DOHH2 (cell line): ENCODE results near the gene CTIF.
"Not testable (repeated sequence)": the region's sequence is repeated elsewhere in the genome, so short reads cannot be mapped to it uniquely, and the experiment has no call there.

Source experiments
- H3F3A ChIP-seq: fragments of 200-600 bp; sonication (generic), shearing (Covaris generic); 2 replicates; pipeline ENCODE4 v1.6.0; 2016; ENCODE audit warnings: antibody characterized with exemption, mild to moderate bottlenecking; ENCODE audit not compliant: control insufficient read depth, insufficient read depth
- H3K27ac ChIP-seq: fragments of 200-600 bp; sonication (generic); 2 replicates; pipeline ENCODE4 v1.5.1; 2014; ENCODE audit warnings: low read depth, mild to moderate bottlenecking, low read length, moderate library complexity
- H3K27me3 ChIP-seq: fragments of 200-600 bp; sonication (generic); 2 replicates; pipeline ENCODE4 v1.6.1; 2014; ENCODE audit warnings: mild to moderate bottlenecking, low read length, mixed read lengths; ENCODE audit not compliant: control insufficient read depth
- H3K36me3 ChIP-seq: fragments of 200-600 bp; sonication (generic); 2 replicates; pipeline ENCODE4 v1.6.1; 2014; ENCODE audit warnings: mild to moderate bottlenecking, low read length, moderate library complexity, mixed read lengths; ENCODE audit not compliant: control insufficient read depth
- H3K4me1 ChIP-seq: fragments of 200-600 bp; sonication (generic); 2 replicates; pipeline ENCODE4 v1.6.1; 2014; ENCODE audit warnings: mild to moderate bottlenecking, low read length, mixed read lengths; ENCODE audit not compliant: control insufficient read depth
- H3K4me2 ChIP-seq: fragments of 200-600 bp; sonication (generic); 2 replicates; pipeline ENCODE4 v1.6.0; 2014; ENCODE audit warnings: mild to moderate bottlenecking, low read length, moderate library complexity
- H3K4me3 ChIP-seq: fragments of 200-600 bp; sonication (generic); 2 replicates; pipeline ENCODE4 v1.5.1; 2014; ENCODE audit warnings: mild to moderate bottlenecking, low read length, mixed read lengths
- H3K79me2 ChIP-seq: fragments of 200-600 bp; sonication (generic); 2 replicates; pipeline ENCODE4 v1.6.1; 2014; ENCODE audit warnings: mild to moderate bottlenecking, low read length, mixed read lengths; ENCODE audit not compliant: control insufficient read depth
- H3K9me2 ChIP-seq: fragments of 200-600 bp; sonication (generic); replicated peaks from 2 replicates; pipeline ENCODE4 v1.6.1; 2014; ENCODE audit warnings: mild to moderate bottlenecking, low read length, mixed read lengths; ENCODE audit not compliant: control insufficient read depth
- H3K9me3 ChIP-seq: fragments of 200-600 bp; sonication (generic); 2 replicates; pipeline ENCODE4 v1.6.1; 2014; ENCODE audit warnings: antibody characterized with exemption, low read length, mixed read lengths; ENCODE audit not compliant: control insufficient read depth, insufficient read depth
- H4K20me1 ChIP-seq: fragments of 200-600 bp; sonication (generic); 2 replicates; pipeline ENCODE4 v1.6.0; 2014; ENCODE audit warnings: low read depth, mild to moderate bottlenecking, antibody characterized with exemption, low read length, moderate library complexity; ENCODE audit not compliant: control insufficient read depth, insufficient read depth
- EZH2phosphoT487 ChIP-seq: fragments of 200-600 bp; sonication (generic); IDR thresholded peaks from 2 replicates; pipeline ENCODE4 v1.6.1; 2017; ENCODE audit warnings: borderline replicate concordance, mild to moderate bottlenecking, antibody characterized with exemption, low read length, moderate library complexity, mixed read lengths
- TF ChIP-seq, protein P1 (sequence below): fragments of 200-600 bp; sonication (generic); IDR thresholded peaks from one replicate; pipeline ENCODE4 v1.5.1; 2014; ENCODE audit warnings: antibody characterized with exemption, mild to moderate bottlenecking, low read depth, low read length; ENCODE audit not compliant: poor library complexity, severe bottlenecking

CTIF gene

DNA sequence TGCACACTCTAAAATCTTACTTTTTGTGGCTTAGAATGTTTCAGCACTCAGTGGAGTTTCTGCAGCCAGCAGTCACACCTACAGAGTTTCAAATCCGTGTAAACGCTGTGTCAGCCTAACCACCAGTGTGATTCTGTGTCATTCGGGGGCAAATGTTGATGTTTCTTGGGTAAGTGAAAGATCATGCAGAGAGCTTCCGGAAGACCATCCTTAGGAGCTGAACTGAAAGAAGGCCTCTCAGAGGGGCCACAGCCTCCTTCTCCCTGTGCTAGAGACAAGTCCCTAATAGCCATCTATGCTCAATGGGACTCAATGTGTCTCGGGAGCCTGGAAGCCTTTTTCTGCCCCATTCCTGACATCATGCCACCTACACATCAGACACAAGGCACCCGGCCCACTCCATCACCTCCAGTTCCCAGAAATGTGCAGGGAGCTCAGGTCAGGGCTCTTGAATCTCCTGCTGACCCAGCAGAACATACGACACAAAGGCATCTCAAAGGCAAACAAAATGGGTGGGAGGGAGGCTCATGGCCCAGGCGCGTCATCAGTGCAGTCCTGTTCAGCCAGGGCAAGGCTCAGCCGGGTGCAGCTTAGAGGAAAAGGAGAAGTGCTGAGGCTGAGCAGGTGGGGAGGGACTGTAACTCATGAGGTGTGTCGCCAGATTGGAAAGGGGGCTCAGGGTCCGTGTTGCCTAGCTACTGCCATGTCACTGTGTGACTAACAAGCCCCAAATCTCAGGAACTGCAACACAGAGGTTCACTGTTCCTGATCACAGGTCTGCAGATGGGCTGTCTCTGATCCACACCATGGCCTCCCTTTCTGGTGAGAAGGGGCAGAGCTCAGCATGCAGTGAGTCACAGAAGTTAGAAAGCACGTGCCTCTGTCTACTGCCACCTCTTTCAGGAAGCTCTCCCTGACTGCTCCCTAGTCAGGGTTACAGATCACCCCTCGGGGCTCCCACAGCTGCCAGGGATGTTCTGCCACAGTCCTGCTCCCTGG is 329.9 kb downstream of the CTIF start:
- Histone ChIP-seq H3K27ac (no peak overlapping the region), H3K9me2 (no peaks in the 10 kb centered on the region), H3F3A (no peaks in the 10 kb centered on the region), H3K27me3 (peaks cover 14% of the 10 kb centered on the region; the same call in 1 of the 2 replicates), H3K36me3 (no peaks in the 10 kb centered on the region), H3K4me2 (peak overlapping the region; percentile 54), H3K9me3 (no peaks in the 10 kb centered on the region), H3K4me1 (peaks cover 17% of the 10 kb centered on the region), H4K20me1 (no peaks in the 10 kb centered on the region), H3K79me2 (no peaks in the 10 kb centered on the region), H3K4me3 (0 out of 2 replicates have a peak overlapping the region, but pooled peaks have one; percentile 20)
- TF ChIP-seq EZH2phosphoT487 = no peak
- TF ChIP-seq, protein P1, sequence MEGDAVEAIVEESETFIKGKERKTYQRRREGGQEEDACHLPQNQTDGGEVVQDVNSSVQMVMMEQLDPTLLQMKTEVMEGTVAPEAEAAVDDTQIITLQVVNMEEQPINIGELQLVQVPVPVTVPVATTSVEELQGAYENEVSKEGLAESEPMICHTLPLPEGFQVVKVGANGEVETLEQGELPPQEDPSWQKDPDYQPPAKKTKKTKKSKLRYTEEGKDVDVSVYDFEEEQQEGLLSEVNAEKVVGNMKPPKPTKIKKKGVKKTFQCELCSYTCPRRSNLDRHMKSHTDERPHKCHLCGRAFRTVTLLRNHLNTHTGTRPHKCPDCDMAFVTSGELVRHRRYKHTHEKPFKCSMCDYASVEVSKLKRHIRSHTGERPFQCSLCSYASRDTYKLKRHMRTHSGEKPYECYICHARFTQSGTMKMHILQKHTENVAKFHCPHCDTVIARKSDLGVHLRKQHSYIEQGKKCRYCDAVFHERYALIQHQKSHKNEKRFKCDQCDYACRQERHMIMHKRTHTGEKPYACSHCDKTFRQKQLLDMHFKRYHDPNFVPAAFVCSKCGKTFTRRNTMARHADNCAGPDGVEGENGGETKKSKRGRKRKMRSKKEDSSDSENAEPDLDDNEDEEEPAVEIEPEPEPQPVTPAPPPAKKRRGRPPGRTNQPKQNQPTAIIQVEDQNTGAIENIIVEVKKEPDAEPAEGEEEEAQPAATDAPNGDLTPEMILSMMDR = no peak

DNA sequence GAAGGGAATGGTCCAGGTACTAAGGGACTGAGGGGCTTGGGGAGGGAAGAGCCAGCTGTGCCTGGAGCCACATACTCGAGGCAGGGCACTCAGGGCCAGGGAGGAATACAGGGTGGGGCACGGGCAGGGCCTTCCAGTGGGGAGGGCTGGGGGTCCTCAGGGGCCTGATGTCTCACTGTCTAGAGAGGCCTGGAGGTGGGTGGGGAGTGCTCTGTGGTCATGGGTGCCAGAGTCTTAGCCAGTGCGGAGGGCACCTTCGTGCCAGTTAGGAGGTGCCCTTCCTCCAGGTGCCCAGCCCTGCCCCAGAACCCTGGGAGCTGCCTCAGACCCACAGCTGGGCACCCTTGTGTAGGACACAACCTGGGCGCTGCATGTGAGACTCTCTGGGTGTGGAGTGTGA is 330.8 kb downstream of the CTIF start:
- H3K9me2 ChIP-seq = no peaks in the 10 kb centered on the region
- peaks cover 14% of the 10 kb centered on the region; the same call in 1 of the 2 replicates for H3K27me3 ChIP-seq
- no peaks in the 10 kb centered on the region for H3K36me3 ChIP-seq
- no peaks in the 10 kb centered on the region for H4K20me1 ChIP-seq
- H3K79me2 ChIP-seq = no peaks in the 10 kb centered on the region
- no peak for TF ChIP-seq EZH2phosphoT487
- TF ChIP-seq, protein P1 = no peak
- no peak overlapping the region for H3K27ac ChIP-seq
- H3K4me1 ChIP-seq = peaks cover 17% of the 10 kb centered on the region
- H3F3A ChIP-seq = no peaks in the 10 kb centered on the region
- peak overlapping the region; percentile 54 for H3K4me2 ChIP-seq
- no peaks in the 10 kb centered on the region for H3K9me3 ChIP-seq
- no peak overlapping the region for H3K4me3 ChIP-seq

DNA sequence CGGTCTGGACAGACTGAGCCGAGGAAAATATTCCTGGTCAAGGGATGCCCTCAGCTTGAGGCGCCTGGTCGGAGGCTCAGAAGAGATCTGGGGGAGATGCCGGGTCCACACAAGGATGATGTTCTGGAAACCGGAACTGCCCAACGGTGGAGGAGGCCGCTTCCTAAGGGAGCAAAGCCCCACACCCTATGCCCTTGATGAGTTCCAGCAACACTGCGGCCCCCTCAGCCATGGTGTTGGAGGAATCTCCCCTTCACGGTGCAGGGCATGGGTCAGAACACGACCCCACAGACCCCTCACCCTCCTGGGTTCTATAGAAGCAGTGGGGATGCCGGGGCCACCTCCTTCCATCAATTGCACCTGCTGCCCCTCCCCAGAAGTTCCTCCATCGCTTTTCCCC is 332.1 kb downstream of the CTIF start:
- H3K4me1 ChIP-seq = peaks cover 17% of the 10 kb centered on the region
- not testable (repeated sequence) for H3K4me3 ChIP-seq

More for the DNA sequence above, 332.1 kb downstream of the CTIF start:
- H3F3A ChIP-seq, H3K79me2 ChIP-seq, H3K4me2 ChIP-seq, H3K36me3 ChIP-seq, H3K9me2 ChIP-seq, H3K27ac ChIP-seq, H4K20me1 ChIP-seq, H3K9me3 ChIP-seq: not testable (repeated sequence)
- H3K27me3 ChIP-seq = peaks cover 14% of the 10 kb centered on the region; the same call in 1 of the 2 replicates
